GM21515 (cell line): Measurements from ENCODE around the gene WWOX.
"Not testable (repeated sequence)": the region's sequence is repeated elsewhere in the genome, so short reads cannot be mapped to it uniquely, and the experiment has no call there.

Source experiments
- ATAC-seq: cut with Tn5 transposase; IDR thresholded peaks from one replicate; pipeline ENCODE4 v1.9.1; 2021; ENCODE audit not compliant: unreplicated experiment

Gene WWOX

GRCh38 chr16:78668393-78668792 is 568.9 kb downstream of the WWOX start:
- ATAC-seq: no peak

- no peak for ATAC-seq
Observed at GRCh38 chr16:78669994-78670393, 570.5 kb downstream of the WWOX start.

GRCh38 chr16:78672779-78673556 is 573.5 kb downstream of the WWOX start:
- ATAC-seq: no peak

GRCh38 chr16:78673884-78674283 is 574.4 kb downstream of the WWOX start:
- ATAC-seq: no peak

GRCh38 chr16:78675312-78675711 is 575.9 kb downstream of the WWOX start:
- ATAC-seq: no peak

GRCh38 chr16:78675951-78676792 is 576.7 kb downstream of the WWOX start:
- ATAC-seq: no peak

GRCh38 chr16:78677181-78677731 is 577.8 kb downstream of the WWOX start:
- no peak for ATAC-seq

GRCh38 chr16:78679546-78679945 is 580.1 kb downstream of the WWOX start:
- ATAC-seq: no peak

- no peak for ATAC-seq
Observed at GRCh38 chr16:78681743-78682142, 582.3 kb downstream of the WWOX start.

GRCh38 chr16:78684030-78684611 is 584.7 kb downstream of the WWOX start:
- ATAC-seq: no peak

GRCh38 chr16:78684655-78685375 is 585.4 kb downstream of the WWOX start:
- no peak for ATAC-seq

- ATAC-seq: no peak
Observed at GRCh38 chr16:78686601-78687000, 587.1 kb downstream of the WWOX start.

- ATAC-seq: no peak
Observed at GRCh38 chr16:78689028-78689427, 589.6 kb downstream of the WWOX start.

GRCh38 chr16:78689536-78689935 is 590.1 kb downstream of the WWOX start:
- no peak for ATAC-seq

- no peak for ATAC-seq
Observed at GRCh38 chr16:78690510-78690909, 591.1 kb downstream of the WWOX start.

- not testable (repeated sequence) for ATAC-seq
Observed at GRCh38 chr16:78691746-78692145, 592.3 kb downstream of the WWOX start.

- no peak for ATAC-seq
Observed at GRCh38 chr16:78693496-78693895, 594.0 kb downstream of the WWOX start.

- no peak for ATAC-seq
Observed at GRCh38 chr16:78694414-78694813, 595.0 kb downstream of the WWOX start.

- ATAC-seq: no peak
Observed at GRCh38 chr16:78695391-78695790, 595.9 kb downstream of the WWOX start.

GRCh38 chr16:78696797-78697196 is 597.3 kb downstream of the WWOX start:
- ATAC-seq: no peak

- ATAC-seq: no peak
Observed at GRCh38 chr16:78697426-78697825, 598.0 kb downstream of the WWOX start.
